Measurements from ENCODE around the gene CLCNKB.

The CLCNKB gene

GRCh38 chr1:16005597-16005996 lies 38.0 kb upstream of the CLCNKB start:
- FAIRE-seq (no peak), DNase-seq (ENCODE audit: insufficient read length, low spot score) (no peak)
- TF ChIP-seq, protein P1, sequence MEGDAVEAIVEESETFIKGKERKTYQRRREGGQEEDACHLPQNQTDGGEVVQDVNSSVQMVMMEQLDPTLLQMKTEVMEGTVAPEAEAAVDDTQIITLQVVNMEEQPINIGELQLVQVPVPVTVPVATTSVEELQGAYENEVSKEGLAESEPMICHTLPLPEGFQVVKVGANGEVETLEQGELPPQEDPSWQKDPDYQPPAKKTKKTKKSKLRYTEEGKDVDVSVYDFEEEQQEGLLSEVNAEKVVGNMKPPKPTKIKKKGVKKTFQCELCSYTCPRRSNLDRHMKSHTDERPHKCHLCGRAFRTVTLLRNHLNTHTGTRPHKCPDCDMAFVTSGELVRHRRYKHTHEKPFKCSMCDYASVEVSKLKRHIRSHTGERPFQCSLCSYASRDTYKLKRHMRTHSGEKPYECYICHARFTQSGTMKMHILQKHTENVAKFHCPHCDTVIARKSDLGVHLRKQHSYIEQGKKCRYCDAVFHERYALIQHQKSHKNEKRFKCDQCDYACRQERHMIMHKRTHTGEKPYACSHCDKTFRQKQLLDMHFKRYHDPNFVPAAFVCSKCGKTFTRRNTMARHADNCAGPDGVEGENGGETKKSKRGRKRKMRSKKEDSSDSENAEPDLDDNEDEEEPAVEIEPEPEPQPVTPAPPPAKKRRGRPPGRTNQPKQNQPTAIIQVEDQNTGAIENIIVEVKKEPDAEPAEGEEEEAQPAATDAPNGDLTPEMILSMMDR (IDR thresholded peaks at IDR 0.05; ENCODE audit: insufficient read depth, missing control alignments) = no peak

GRCh38 chr1:16006010-16006409 lies 37.6 kb upstream of the CLCNKB start:
- FAIRE-seq (no peak), DNase-seq (ENCODE audit: insufficient read length, low spot score) (no peak)
- TF ChIP-seq, protein P1 (IDR thresholded peaks at IDR 0.05; ENCODE audit: insufficient read depth, missing control alignments) = no peak

- FAIRE-seq (no peak), DNase-seq (ENCODE audit: insufficient read length, low spot score) (no peak)
- TF ChIP-seq, protein P1 (IDR thresholded peaks at IDR 0.05; ENCODE audit: insufficient read depth, missing control alignments) = no peak
Observed at GRCh38 chr1:16006552-16007485, 36.8 kb upstream of the CLCNKB start.

GRCh38 chr1:16007671-16008341 lies 35.8 kb upstream of the CLCNKB start:
- TF ChIP-seq, protein P1 (IDR thresholded peaks at IDR 0.05; ENCODE audit: insufficient read depth, missing control alignments) = no peak
- no peak for FAIRE-seq

DNA sequence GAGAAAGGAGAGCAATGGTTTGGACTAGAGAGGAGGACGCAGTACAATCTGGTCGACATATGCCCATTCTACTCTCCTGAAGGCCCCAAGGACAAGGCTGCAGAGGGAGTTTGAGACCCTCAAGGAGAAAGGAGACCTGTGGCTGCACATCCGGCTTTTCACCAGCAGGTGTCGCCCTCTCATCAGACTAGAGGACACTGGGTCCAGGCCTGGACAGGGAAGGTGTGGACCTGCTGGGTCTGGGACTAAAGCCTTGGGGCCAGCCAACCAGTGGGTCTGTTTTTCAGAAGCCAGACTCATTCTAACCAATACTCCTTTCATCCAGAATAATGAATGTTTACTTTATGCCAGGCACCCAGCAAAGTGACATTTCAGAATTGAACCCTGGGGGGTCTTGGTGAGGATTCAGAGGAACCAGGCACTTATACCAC lies 34.5 kb upstream of the CLCNKB start:
- no peak for DNase-seq (ENCODE audit: insufficient read length, low spot score)
- TF ChIP-seq, protein P1 (IDR thresholded peaks at IDR 0.05; ENCODE audit: insufficient read depth, missing control alignments) = peak; percentile 86
- FAIRE-seq = no peak

More at GRCh38 chr1:16007671-16008341, 35.8 kb upstream of the CLCNKB start:
- DNase-seq (ENCODE audit: insufficient read length, low spot score) = no peak

GRCh38 chr1:16009678-16010077 lies 33.9 kb upstream of the CLCNKB start:
- FAIRE-seq (no peak), DNase-seq (ENCODE audit: insufficient read length, low spot score) (no peak)
- TF ChIP-seq, protein P1 (IDR thresholded peaks at IDR 0.05; ENCODE audit: insufficient read depth, missing control alignments) = no peak

Measured in D721Med (cell line).